Measurements from ENCODE around the gene AZU1.

DNA sequence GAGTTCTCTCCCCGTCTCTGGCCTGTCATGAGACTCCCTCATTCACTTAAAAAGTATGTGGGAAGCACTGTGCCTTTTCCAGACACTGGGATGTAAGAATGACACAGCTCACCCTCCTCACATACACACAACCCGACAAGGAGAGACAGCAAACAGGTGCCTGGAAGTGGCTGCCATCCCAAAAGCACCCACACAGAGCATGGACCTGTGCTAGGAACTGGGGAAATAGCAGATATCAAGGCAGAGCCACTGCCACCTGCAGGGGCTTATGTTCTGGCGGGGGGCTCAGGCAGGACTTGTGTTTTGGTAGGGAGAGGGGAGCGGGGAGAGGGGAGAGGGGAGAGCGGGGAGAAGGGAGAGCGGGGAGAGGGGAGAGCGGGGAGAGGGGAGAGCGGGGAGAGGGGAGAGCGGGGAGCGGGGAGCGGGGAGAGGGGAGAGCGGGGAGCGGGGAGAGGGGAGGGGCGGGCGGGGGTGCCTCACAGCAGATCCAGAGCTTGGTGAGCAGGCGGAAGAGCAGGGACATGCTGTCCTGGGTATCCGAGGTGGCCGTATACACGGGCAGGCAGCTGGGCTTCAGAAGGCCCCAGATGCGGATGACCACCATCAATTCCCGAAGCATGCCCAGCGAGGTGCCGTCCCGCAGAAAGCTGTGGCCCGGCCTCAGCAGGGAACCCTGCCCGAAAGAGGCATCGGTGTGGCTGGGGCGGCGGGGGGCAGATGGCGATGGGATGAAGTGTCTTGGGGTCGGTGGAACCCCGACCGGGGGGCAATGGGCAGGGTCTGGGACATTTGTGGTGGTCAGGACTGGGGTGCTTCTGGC is 44.0 kb downstream of the AZU1 start:
- TF ChIP-seq, protein P1, sequence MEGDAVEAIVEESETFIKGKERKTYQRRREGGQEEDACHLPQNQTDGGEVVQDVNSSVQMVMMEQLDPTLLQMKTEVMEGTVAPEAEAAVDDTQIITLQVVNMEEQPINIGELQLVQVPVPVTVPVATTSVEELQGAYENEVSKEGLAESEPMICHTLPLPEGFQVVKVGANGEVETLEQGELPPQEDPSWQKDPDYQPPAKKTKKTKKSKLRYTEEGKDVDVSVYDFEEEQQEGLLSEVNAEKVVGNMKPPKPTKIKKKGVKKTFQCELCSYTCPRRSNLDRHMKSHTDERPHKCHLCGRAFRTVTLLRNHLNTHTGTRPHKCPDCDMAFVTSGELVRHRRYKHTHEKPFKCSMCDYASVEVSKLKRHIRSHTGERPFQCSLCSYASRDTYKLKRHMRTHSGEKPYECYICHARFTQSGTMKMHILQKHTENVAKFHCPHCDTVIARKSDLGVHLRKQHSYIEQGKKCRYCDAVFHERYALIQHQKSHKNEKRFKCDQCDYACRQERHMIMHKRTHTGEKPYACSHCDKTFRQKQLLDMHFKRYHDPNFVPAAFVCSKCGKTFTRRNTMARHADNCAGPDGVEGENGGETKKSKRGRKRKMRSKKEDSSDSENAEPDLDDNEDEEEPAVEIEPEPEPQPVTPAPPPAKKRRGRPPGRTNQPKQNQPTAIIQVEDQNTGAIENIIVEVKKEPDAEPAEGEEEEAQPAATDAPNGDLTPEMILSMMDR (IDR thresholded peaks at IDR 0.05): no peak
- no peak for TF ChIP-seq CEBPB (IDR thresholded peaks at IDR 0.05)
